GM04503 (cell line): Measurements from ENCODE around the gene MAPKAPK3.

Experiments used
- DNase-seq: peaks from one replicate; pipeline ENCODE4 v3.0.0-alpha.2; 2012; ENCODE audit warnings: low read depth

The MAPKAPK3 gene

DNA sequence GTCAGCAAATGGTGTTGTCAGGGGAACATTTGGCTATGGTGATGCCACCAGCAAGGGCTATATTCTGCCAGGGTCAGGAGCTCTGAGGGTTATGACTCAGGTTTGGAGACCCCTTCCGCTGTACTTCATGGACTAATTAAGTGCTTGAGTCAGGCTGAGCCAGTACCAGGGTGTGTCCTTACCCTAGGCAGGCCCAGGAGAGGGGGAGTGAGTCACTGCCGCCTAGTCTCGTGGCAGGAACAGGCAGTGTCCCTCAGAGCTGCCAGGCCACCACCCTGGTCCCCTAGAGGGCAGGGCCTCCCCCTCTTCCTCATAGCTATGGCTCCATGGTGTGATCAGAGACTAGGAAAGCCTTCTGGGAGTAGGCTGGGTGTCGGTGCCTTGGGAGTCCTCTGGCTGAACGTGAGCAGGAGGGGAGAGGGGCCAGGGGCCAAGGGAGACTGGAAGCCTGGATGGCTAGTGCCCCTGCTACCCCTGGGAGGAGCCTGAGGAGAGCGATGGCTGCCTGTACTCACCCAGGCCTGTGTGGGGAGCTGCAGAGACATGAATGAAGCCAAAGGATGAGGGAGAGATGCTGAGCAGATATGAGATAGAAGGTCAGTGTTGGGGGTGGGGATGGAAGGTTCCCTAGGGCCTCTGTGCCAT is 10.6 kb downstream of the MAPKAPK3 start:
- DNase-seq: peak; percentile 41

DNA sequence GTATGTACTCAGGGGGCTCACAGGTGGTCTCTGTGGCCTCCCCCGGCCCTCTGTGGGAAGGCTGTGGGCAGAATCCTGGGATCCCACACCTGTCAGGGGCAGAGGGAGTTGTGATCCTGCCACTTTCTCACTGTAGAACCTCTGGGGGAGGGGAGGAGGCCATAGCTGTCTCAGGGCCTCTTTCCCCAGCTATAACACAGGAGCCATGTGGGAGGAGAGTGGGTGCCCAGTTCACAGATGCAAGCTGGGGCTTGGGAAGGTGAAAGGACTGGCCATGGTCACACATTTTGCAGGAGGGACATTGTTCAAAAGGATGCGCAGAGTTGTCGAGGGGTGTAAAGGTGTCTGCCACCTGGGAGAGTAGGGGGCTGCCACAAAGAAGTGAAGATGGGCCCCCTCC is 11.7 kb downstream of the MAPKAPK3 start:
- DNase-seq: no peak

DNA sequence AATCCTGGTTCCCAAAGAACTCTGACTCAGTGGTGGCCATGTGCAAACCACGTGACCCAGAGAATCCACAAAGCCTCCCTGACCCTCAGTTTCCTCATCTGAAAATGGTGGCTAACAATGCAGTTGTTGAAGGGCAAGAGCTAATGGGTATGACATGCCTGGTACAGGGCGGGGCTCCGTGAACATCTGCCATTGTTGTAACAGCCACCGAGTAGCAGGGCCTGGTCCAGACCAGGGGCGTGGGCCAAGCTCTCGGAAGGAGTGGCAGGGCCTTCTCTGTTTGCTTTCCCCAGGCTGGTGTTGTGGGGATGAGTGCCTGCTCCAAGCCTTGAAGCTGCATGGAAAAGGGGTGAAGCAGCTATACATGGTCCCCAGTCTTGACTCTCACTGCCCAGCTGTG is 13.4 kb downstream of the MAPKAPK3 start:
- DNase-seq: no peak

- DNase-seq: no peak
Measured at GRCh38 chr3:50630877-50631276, 13.9 kb downstream of the MAPKAPK3 start.

DNA sequence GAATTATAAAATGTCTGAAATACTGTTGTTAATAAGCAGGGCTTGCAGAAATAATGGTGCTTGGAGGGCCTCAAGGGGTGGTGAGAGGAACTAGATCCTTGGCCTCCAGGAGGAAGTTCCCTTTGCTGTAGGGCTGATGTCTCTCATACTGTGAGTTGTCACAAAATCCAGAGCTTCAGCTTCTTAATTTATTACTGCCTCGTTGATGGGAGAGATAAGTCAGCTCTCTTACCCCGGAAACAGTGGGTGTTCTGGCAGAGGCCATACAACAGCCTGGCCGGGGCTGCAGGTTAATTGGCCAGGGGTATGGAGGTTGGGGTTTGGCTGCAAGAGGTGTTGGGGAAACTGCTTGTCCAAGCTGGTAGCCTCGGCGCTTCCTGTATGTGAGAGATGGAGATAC is 15.5 kb downstream of the MAPKAPK3 start:
- no peak for DNase-seq

GRCh38 chr3:50633230-50633790 is 16.4 kb downstream of the MAPKAPK3 start:
- DNase-seq: no peak

DNA sequence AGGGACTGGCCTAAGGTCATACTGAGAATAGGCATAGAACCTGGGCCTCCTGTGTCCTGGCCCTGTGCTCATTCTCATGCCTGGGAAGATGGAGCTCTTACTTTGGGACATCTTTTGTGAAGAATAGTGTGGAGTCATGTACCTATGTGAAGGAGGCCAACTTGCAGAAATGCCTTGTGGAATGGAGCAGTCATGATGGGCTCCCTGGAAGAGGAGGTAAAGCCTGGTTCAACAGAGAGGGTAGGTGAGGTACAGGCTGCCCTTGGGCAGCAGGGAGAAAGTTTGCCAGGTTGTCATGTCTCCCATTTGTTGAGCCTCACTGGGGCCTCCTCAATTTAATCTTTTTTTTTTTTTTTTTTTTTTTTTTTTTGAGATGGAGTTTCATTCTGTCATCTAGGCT is 18.1 kb downstream of the MAPKAPK3 start:
- no peak for DNase-seq

- no peak for DNase-seq
Measured at GRCh38 chr3:50637011-50637410, 20.1 kb downstream of the MAPKAPK3 start.

- no peak for DNase-seq
Measured at GRCh38 chr3:50637945-50638344, 21.0 kb downstream of the MAPKAPK3 start.

- peak; percentile 34 for DNase-seq
Measured at GRCh38 chr3:50639055-50639494, 22.1 kb downstream of the MAPKAPK3 start.

DNA sequence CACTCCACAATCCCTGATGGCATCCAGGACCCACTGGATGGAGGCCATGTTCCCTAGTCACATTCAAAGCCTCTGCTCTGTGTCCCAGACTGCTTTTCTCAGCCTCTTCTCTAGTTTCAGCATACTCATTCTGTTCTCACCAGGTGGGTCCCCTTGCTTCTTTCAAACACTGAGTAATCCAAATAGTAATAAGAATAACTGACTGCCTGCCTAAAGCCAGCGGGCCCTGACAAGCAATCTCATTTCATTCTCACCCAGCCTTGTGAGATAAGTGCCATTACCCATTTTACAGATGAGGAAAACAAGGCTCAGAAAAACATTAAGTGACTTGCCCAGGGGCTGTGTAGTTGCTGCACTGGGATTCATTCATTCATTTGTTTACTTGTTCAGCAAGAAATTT is 25.4 kb downstream of the MAPKAPK3 start:
- no peak for DNase-seq

DNA sequence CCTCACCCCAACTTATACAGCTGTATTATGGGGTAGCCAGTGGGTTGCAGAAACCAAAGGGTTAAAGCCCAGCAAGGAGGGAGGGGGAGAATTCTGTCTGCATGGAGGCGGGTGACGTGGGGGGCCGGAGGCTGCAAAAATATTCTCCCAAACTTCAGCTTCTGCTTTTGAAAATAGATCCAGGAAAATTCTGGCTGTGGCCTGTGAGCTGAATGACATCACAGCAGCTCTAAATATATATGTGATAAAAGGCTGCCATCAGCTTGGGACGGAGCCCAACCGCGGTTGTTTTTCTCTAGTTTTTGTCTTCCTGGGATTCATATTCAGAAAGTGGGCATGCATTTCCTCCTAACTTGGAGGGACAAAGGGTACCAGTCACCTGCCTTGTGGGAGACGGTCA is 27.6 kb downstream of the MAPKAPK3 start:
- no peak for DNase-seq

DNA sequence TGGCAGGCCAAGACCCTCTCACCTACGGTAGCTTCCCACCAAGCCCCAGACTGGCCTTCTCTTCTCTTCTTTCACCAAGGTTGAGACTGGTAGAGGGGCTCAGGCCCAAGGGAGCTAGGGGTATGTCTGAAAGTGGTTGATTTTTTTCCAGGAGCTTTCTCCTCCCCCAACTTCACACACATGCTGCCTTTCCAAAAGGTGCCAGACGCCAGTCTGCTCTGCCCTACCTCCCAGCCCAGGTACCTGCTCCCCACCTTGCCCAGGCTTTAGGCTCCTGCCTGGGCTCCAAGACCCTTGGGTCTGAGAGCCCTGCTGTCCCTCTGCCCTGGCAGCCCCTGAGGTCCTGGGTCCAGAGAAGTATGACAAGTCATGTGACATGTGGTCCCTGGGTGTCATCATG is 28.4 kb downstream of the MAPKAPK3 start:
- no peak for DNase-seq

DNA sequence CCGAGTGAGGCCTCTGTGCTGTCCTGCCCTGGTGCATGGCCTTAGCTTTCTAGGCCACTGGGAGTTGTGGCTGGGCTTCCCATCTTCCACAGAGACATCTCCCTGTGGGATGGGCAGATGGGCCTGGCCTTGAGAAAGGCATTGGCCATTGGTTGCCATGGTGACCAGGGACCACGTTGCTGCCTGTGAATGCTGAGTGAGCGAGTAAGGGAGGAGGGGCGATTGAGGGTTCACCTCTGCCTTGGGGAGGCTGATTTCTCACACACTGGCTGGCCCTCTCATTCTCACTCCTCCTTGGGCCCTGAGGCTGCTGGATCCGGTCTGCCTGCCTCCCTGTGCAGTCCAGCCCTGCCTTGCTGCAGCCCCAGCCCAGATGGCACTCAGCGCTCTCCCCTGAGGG is 31.4 kb downstream of the MAPKAPK3 start:
- DNase-seq: no peak

GRCh38 chr3:50648944-50649343 is 32.0 kb downstream of the MAPKAPK3 start:
- no peak for DNase-seq

DNA sequence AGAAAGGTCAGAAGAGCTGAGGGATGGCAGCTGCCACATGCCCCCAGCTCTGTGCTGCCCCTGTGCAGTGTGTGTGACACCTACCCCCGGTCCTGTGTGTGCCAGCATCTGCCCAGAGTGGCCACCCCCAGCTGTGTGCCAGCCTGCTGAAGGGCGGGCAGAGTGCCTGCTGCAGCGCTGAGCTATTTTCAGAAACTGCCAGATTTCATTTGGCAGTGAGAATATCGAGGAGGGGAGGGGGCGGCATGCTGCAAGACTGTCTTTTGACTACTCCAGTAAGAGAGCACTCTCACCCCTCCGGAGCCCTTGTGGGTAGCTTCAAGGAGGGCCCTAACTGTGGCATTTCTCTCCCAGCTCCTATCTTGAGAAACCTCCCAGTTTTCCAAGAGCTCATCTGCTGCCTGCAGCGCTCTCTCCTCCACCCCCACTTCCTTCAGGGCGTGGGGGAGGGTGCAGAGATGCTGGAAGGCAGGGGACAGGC is 32.5 kb downstream of the MAPKAPK3 start:
- no peak for DNase-seq

GRCh38 chr3:50650018-50650417 is 33.1 kb downstream of the MAPKAPK3 start:
- no peak for DNase-seq

GRCh38 chr3:50651445-50651844 is 34.5 kb downstream of the MAPKAPK3 start:
- no peak for DNase-seq

DNA sequence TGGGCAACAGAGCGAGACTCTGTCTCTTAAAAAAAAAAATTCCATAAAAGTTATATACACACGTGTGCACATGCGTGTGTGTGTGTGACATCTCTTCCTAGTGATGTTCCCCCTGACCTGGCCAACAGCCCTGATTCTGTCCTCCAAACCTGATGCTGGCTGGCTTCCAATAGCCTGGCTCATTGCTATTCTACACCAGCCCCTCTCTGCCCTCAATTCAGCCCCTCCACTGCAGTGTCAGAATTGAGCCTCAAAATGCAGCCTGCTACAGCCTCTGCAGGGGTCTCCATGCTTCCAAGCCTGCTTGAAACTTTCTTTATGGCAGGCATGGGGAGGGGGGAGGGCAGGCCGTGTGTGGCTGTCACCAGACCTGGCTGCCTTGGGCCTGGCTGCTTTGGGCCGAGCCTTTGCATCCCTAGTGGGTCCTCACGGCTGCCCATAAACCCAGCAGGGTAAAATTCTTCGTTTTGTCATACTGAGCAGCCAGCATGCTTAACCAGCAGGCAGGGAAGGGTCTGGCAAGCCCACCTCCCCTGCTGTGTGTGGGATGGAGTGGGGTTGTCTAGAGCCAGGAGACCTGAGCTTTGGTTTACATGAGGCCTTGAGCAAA is 35.1 kb downstream of the MAPKAPK3 start:
- no peak for DNase-seq

DNA sequence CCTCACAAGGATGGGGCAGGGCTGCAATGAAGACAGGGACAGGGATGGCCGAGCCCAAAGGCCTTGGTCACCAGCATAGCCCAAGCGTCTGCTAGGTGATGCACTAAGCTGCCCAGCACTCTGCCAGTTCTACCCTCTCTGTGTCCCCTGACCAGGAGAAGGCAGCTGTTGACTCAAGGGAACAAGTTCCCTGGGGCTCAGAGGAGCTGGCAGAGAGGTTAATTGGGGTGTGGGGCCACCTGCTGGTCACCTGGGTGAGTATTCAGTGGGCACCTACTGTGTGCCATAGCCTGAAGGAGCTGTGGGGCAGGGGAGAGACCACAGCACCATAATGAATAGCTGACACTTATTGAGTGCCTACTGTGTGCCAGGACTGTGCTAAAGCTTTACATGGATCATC is 35.8 kb downstream of the MAPKAPK3 start:
- no peak for DNase-seq

GRCh38 chr3:50653937-50654595 is 37.1 kb downstream of the MAPKAPK3 start:
- no peak for DNase-seq

- no peak for DNase-seq
Measured at GRCh38 chr3:50655009-50655830, 38.3 kb downstream of the MAPKAPK3 start.
